ENCODE measurements around the gene WDR49.

Gene WDR49

GRCh38 chr3:167456157-167456799, 197.5 kb downstream of the WDR49 start:
- TF ChIP-seq CTCF (IDR thresholded peaks at IDR 0.05; ENCODE audit: low read depth, low read length): no peak
- no peak overlapping the region for H3K4me3 ChIP-seq (ENCODE audit: low read depth, low read length)

GRCh38 chr3:167453815-167454214, 199.9 kb downstream of the WDR49 start:
- TF ChIP-seq CTCF (IDR thresholded peaks at IDR 0.05; ENCODE audit: low read depth, low read length): no peak

GRCh38 chr3:167451282-167451681, 202.5 kb downstream of the WDR49 start:
- no peak for TF ChIP-seq CTCF (IDR thresholded peaks at IDR 0.05; ENCODE audit: low read depth, low read length)
- H3K4me3 ChIP-seq (ENCODE audit: low read depth, low read length): no peak overlapping the region

More at GRCh38 chr3:167453815-167454214, 199.9 kb downstream of the WDR49 start:
- no peak overlapping the region for H3K4me3 ChIP-seq (ENCODE audit: low read depth, low read length)

GRCh38 chr3:167450675-167451074, 203.1 kb downstream of the WDR49 start:
- no peak for TF ChIP-seq CTCF (IDR thresholded peaks at IDR 0.05; ENCODE audit: low read depth, low read length)
- no peak overlapping the region for H3K4me3 ChIP-seq (ENCODE audit: low read depth, low read length)

- no peak overlapping the region for H3K4me3 ChIP-seq (ENCODE audit: low read depth, low read length)
- TF ChIP-seq CTCF (IDR thresholded peaks at IDR 0.05; ENCODE audit: low read depth, low read length): no peak
These were observed 203.5 kb downstream of the WDR49 start for GRCh38 chr3:167450195-167450594.

- no peak for TF ChIP-seq CTCF (IDR thresholded peaks at IDR 0.05; ENCODE audit: low read depth, low read length)
- H3K4me3 ChIP-seq (ENCODE audit: low read depth, low read length): no peak overlapping the region
These were observed 208.3 kb downstream of the WDR49 start for GRCh38 chr3:167445491-167445890.

- no peak for TF ChIP-seq CTCF (IDR thresholded peaks at IDR 0.05; ENCODE audit: low read depth, low read length)
- no peak overlapping the region for H3K4me3 ChIP-seq (ENCODE audit: low read depth, low read length)
These were observed 212.5 kb downstream of the WDR49 start for GRCh38 chr3:167441256-167441655.

Data from WI38 (cell line).